Measurements from ENCODE around the gene SORL1-AS1.

SORL1-AS1 gene

DNA sequence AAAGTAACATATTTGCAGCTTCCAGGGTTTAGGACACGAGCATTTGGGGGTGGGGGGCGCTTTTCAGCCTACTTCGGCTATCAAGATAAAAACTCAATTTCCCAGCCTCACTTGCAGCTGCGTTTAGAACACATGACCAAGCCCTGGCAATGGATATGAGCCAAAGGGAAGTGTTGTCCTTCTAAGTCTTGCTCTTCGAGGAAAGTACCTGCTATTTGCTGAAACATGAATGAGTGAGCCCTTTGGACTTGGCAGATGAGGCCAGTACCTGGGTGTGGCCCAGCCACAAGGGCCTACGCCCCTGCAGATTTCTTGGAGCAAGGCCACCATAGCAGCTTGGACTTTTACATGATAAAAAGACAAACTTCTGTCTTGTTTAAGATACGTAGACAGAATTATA, 60.9 kb downstream of the SORL1-AS1 start:
- no peak overlapping the region for H3K27ac ChIP-seq
- TF ChIP-seq, protein P1, sequence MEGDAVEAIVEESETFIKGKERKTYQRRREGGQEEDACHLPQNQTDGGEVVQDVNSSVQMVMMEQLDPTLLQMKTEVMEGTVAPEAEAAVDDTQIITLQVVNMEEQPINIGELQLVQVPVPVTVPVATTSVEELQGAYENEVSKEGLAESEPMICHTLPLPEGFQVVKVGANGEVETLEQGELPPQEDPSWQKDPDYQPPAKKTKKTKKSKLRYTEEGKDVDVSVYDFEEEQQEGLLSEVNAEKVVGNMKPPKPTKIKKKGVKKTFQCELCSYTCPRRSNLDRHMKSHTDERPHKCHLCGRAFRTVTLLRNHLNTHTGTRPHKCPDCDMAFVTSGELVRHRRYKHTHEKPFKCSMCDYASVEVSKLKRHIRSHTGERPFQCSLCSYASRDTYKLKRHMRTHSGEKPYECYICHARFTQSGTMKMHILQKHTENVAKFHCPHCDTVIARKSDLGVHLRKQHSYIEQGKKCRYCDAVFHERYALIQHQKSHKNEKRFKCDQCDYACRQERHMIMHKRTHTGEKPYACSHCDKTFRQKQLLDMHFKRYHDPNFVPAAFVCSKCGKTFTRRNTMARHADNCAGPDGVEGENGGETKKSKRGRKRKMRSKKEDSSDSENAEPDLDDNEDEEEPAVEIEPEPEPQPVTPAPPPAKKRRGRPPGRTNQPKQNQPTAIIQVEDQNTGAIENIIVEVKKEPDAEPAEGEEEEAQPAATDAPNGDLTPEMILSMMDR (IDR thresholded peaks at IDR 0.05): no peak
- no peak for TF ChIP-seq ZFX (IDR thresholded peaks at IDR 0.05; ENCODE audit: borderline replicate concordance)

DNA sequence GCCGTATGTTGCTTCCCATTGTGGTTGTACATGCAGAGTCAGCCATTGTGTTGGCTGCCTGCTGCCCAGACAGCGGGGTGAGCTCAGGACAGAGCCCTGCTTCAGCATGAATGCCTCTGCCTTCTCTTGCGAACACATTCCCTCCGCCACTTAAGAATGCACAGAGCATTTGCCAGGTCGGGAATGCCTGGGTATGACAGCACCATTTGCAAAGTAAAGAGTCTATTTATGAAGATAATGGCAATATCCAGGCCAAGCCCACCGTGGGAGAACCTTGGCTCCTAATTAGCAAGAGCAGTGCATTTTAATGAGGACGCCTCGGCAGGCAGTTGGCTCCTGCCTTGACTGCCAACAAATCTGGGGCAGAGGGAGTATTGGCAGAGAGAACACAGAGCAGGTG, 63.1 kb downstream of the SORL1-AS1 start:
- no peak for TF ChIP-seq ZFX (IDR thresholded peaks at IDR 0.05; ENCODE audit: borderline replicate concordance)
- TF ChIP-seq, protein P1 (IDR thresholded peaks at IDR 0.05): no peak
- no peak overlapping the region for H3K27ac ChIP-seq
